PC-3 (cell line): Measurements from ENCODE around the gene TUBG2. TPM values are rescaled to one million over a fixed set of nuclear protein-coding genes. Genes with fewer than 3 reads are reported as not detected.
A peak's percentile ranks its signal among the peaks of the same experiment; 100 is the strongest.

Experiments used
- ATAC-seq: fragments of 200-7000 bp; cut with Tn5 transposase; 2 replicates; pipeline ENCODE4 v1.9.1; 2020; ENCODE audit warnings: mild to moderate bottlenecking, moderate library complexity
- BruUV-seq: library from RNA; stranded (reverse); fragments of 400-500 nt; replicated peaks from 2 replicates; lab custom pipeline; 2021; lab: Mats Ljungman, UMichigan
- CTCF ChIA-PET: fragments of 300-600 bp; sonication (Branson Sonifier 250); formaldehyde crosslinking; loops from one replicate; lab custom pipeline; 2022; ENCODE audit warnings: antibody characterized with exemption; lab: Charles Lee
- POLR2A ChIA-PET: fragments of 300-600 bp; sonication (Branson Sonifier 250); formaldehyde crosslinking; loops from one replicate; lab custom pipeline; 2022; ENCODE audit warnings: antibody characterized with exemption; ENCODE audit not compliant: unreplicated experiment; lab: Charles Lee
- DNase-seq: peaks from one replicate; pipeline ENCODE4 v3.0.0-alpha.2; 2015
- H2AFZ ChIP-seq: fragments of 300-600 bp; sonication (generic); 2 replicates; pipeline ENCODE4 v1.6.0; 2016; ENCODE audit warnings: antibody characterized with exemption, low read length
- H3F3A ChIP-seq: fragments of 300-600 bp; sonication (generic); one replicate; pipeline ENCODE4 v1.6.0; 2017; ENCODE audit warnings: antibody characterized with exemption, low read length, control low read depth, mild to moderate bottlenecking; ENCODE audit not compliant: unreplicated experiment
- H3K27ac ChIP-seq: fragments of 300-600 bp; sonication (generic); 2 replicates; pipeline ENCODE4 v1.5.1; 2016; ENCODE audit warnings: mild to moderate bottlenecking, low read length
- H3K27me3 ChIP-seq: fragments of 300-600 bp; sonication (generic); 2 replicates; pipeline ENCODE4 v1.6.1; 2016; ENCODE audit warnings: low read length, mixed read lengths
- H3K36me3 ChIP-seq: fragments of 300-600 bp; sonication (generic); 2 replicates; pipeline ENCODE4 v1.6.1; 2016; ENCODE audit warnings: low read depth, mixed run types, low read length, mixed read lengths
- H3K4me1 ChIP-seq: fragments of 300-600 bp; sonication (generic); 2 replicates; pipeline ENCODE4 v1.5.1; 2016; ENCODE audit warnings: low read length; ENCODE audit not compliant: insufficient read depth
- H3K4me2 ChIP-seq: fragments of 300-600 bp; sonication (generic); 2 replicates; pipeline ENCODE4 v1.6.0; 2016; ENCODE audit warnings: low read length
- H3K4me3 ChIP-seq: fragments of 300-600 bp; sonication (generic); 2 replicates; pipeline ENCODE4 v1.5.1; 2016; ENCODE audit warnings: mild to moderate bottlenecking, low read length, mixed read lengths
- H3K79me2 ChIP-seq: fragments of 300-600 bp; sonication (generic); 2 replicates; pipeline ENCODE4 v1.6.1; 2017; ENCODE audit warnings: low read length, mixed read lengths
- H3K9ac ChIP-seq: fragments of 300-600 bp; sonication (generic); 2 replicates; pipeline ENCODE4 v1.6.0; 2016; ENCODE audit warnings: mild to moderate bottlenecking, low read length
- H3K9me2 ChIP-seq: fragments of 300-600 bp; sonication (generic); replicated peaks from 2 replicates; pipeline ENCODE4 v1.6.1; 2016; ENCODE audit warnings: mixed run types, low read length, mixed read lengths
- H3K9me3 ChIP-seq: fragments of 300-600 bp; sonication (generic); 2 replicates; pipeline ENCODE4 v1.6.1; 2016; ENCODE audit warnings: low read length, mixed read lengths
- H4K20me1 ChIP-seq: fragments of 300-600 bp; sonication (generic); 2 replicates; pipeline ENCODE4 v1.6.1; 2016; ENCODE audit warnings: low read length, mixed read lengths
- EZH2 ChIP-seq: fragments of 300-600 bp; sonication (generic); IDR thresholded peaks from one replicate; pipeline ENCODE4 v1.6.1; 2017; ENCODE audit warnings: antibody characterized with exemption, mild to moderate bottlenecking, low read length; ENCODE audit not compliant: unreplicated experiment
- EZH2phosphoT487 ChIP-seq: fragments of 300-600 bp; sonication (generic); IDR thresholded peaks from 2 replicates; pipeline ENCODE4 v1.6.1; 2018; ENCODE audit warnings: mild to moderate bottlenecking, antibody characterized with exemption, low read length, borderline replicate concordance
- intact Hi-C: fragments of 100-400 bp; cut with micrococcal nuclease; formaldehyde crosslinking; loops from 2 replicates; pipeline ENCODE4 v1.9.0; 2023
- total RNA-seq: library from RNA; depleted of rRNA; stranded (reverse); fragments of >200 nt; gene quantifications from 2 replicates; pipeline ENCODE4 v1.2.3, GENCODE V29; 2014
- TF ChIP-seq, protein P1 (sequence below): fragments of 300-600 bp; sonication (generic); conservative IDR thresholded peaks from 2 replicates; pipeline ENCODE4 v1.5.1; 2017; ENCODE audit warnings: antibody characterized with exemption, low read depth, mild to moderate bottlenecking, low read length

The TUBG2 gene
- total RNA-seq, 1 experiment from 2014 or later = 7.1 TPM

DNA sequence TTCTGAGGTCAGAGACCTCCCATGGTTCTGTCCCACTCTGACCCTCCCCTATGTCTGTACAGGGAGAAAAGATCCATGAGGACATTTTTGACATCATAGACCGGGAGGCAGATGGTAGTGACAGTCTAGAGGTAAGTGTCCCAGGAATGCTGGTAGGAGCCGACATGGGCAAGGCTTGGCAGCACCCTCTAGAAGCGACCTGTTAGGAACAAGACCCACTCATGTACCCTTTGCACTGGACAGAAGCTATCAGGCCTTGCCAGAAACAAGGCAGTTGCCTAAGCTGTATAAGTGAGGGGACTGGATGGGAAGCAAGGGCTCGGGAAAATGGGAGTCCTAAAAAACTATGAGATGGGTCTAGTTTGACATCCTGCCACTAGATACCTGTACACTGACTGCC lies 47.1 kb upstream of the TUBG2 start:
- DNase-seq (no peak), ATAC-seq (no peak)
- intact Hi-C loops = no loop called here
- ChIA-PET CTCF (no interaction called here), POLR2A (no interaction called here)
- Histone ChIP-seq H3K27me3 (no peaks in the 10 kb centered on the region), H3K27ac (no peak overlapping the region), H4K20me1 (no peaks in the 10 kb centered on the region), H3K9ac (no peak overlapping the region), H3K9me3 (no peaks in the 10 kb centered on the region), H2AFZ (no peak overlapping the region), H3K4me3 (no peak overlapping the region), H3K4me2 (no peak overlapping the region), H3K4me1 (peaks cover 4% of the 10 kb centered on the region; the same call in 1 of the 2 replicates), H3K36me3 (peaks cover 4% of the 10 kb centered on the region; the same call in 1 of the 2 replicates), H3K9me2 (no peaks in the 10 kb centered on the region), H3F3A (no peaks in the 10 kb centered on the region), H3K79me2 (peaks cover 30% of the 10 kb centered on the region)
- no peak for TF ChIP-seq EZH2
- TF ChIP-seq EZH2phosphoT487 = no peak
- TF ChIP-seq, protein P1, sequence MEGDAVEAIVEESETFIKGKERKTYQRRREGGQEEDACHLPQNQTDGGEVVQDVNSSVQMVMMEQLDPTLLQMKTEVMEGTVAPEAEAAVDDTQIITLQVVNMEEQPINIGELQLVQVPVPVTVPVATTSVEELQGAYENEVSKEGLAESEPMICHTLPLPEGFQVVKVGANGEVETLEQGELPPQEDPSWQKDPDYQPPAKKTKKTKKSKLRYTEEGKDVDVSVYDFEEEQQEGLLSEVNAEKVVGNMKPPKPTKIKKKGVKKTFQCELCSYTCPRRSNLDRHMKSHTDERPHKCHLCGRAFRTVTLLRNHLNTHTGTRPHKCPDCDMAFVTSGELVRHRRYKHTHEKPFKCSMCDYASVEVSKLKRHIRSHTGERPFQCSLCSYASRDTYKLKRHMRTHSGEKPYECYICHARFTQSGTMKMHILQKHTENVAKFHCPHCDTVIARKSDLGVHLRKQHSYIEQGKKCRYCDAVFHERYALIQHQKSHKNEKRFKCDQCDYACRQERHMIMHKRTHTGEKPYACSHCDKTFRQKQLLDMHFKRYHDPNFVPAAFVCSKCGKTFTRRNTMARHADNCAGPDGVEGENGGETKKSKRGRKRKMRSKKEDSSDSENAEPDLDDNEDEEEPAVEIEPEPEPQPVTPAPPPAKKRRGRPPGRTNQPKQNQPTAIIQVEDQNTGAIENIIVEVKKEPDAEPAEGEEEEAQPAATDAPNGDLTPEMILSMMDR = no peak
- no TSS peak for BruUV-seq

DNA sequence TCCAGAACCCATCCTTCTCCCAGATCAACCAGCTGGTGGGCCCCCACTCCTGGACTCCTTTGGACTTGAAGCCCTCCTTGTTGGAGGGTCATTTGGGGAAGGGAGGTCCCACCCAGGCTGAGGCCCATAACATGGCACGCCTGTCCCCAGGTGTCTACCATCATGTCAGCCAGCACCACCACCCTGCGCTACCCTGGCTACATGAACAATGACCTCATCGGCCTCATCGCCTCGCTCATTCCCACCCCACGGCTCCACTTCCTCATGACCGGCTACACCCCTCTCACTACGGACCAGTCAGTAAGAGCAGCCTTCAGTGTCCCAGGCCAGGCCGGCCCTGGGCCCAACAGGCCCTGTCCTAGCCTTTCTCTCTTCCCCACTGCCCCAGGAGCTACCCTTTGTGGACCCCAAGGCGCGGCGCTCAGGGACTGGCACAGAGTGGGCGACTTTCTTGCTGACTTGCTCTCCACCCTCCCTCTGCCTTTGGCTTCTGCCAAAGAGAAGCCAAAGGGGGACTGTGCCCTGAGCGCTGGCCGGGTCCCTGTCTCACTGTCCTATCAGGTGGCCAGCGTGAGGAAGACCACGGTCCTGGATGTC lies 45.3 kb upstream of the TUBG2 start:
- Histone ChIP-seq H3K36me3 (peaks cover 4% of the 10 kb centered on the region; the same call in 1 of the 2 replicates), H3K9me2 (no peaks in the 10 kb centered on the region), H3K4me1 (peaks cover 8% of the 10 kb centered on the region; the same call in 1 of the 2 replicates), H3K9me3 (no peaks in the 10 kb centered on the region), H3K79me2 (peaks cover 13% of the 10 kb centered on the region), H3K4me2 (no peak overlapping the region), H2AFZ (no peak overlapping the region), H3K27me3 (no peaks in the 10 kb centered on the region), H4K20me1 (no peaks in the 10 kb centered on the region), H3K9ac (no peak overlapping the region), H3F3A (no peaks in the 10 kb centered on the region), H3K27ac (no peak overlapping the region), H3K4me3 (no peak overlapping the region)
- no TSS peak for BruUV-seq
- intact Hi-C loops = no loop called here
- TF ChIP-seq EZH2phosphoT487 (no peak), EZH2 (no peak)
- TF ChIP-seq, protein P1 = no peak
- ChIA-PET CTCF (interaction anchor here (0.6 kb wide), 1 partner anchor 54 kb away, joined by 3 read pairs; no protein-coding TSS in a partner anchor), POLR2A (no interaction called here)
- DNase-seq (no peak), ATAC-seq (no peak)

DNA sequence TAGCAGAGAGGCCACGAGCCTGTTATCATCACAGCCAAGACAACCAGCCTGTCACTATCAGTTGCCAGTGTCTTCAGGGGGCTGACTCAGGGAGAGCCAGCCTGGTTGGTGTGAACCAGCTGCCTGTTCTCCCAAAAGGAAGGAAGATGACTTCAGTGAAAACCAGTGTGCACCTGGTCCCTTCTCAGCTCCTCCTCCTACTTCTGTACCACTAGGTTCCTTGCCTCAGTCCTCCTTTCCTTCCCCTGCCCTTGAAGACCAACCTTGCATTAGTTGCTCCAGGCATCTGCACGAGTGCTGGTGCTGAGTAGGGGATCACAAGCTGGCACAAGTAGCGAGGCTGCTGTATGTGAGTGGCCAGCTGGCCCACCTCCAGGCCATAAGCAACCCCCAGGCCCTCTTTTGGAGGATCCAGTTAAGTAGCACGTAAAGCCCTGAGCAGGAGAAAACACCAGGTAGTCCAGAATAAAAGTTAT lies 41.1 kb upstream of the TUBG2 start:
- Histone ChIP-seq H3K27ac (no peak overlapping the region), H3K79me2 (no peaks in the 10 kb centered on the region), H3K4me1 (peaks cover 9% of the 10 kb centered on the region; the same call in 1 of the 2 replicates), H4K20me1 (no peaks in the 10 kb centered on the region), H2AFZ (no peak overlapping the region), H3K27me3 (no peaks in the 10 kb centered on the region), H3K9me2 (no peaks in the 10 kb centered on the region), H3K4me2 (no peak overlapping the region), H3K36me3 (peaks cover 4% of the 10 kb centered on the region; the same call in 1 of the 2 replicates), H3K9ac (no peak overlapping the region), H3K4me3 (no peak overlapping the region), H3K9me3 (no peaks in the 10 kb centered on the region), H3F3A (no peaks in the 10 kb centered on the region)
- CTCF ChIA-PET = interaction anchor here (0.5 to 1.0 kb wide), 5 partner anchors 9 to 720 kb away, joined by 3 to 9 read pairs (median 3); partner anchors contain the start of genes RETREG3 and TUBG1
- POLR2A ChIA-PET = no interaction called here
- intact Hi-C loops = no loop called here
- DNase-seq (no peak), ATAC-seq (peak; percentile 32)
- BruUV-seq = no TSS peak
- TF ChIP-seq EZH2phosphoT487 (no peak), EZH2 (no peak)
- TF ChIP-seq, protein P1 = no peak
